ENCODE data around the gene NFATC2.

NFATC2 gene

DNA sequence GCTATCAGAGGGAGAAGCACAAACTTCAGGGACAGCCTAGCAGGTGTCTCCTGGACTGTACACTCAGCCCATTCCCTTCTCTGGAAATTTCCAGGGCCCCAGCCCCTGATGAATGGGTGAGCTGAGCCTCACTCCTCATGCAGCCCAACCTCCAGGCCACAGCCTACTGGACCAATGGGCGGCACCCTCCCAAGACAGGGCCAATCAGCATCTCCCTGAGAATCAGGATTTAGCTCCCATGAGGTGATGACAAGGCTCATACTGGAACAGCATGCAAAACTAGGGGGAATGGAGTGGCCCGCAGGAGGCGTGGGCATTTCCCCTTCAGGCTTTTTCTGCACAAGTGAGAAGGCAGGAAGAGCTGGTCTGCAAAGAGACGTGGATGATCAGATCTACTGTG lies 29.0 kb downstream of the NFATC2 start:
- no peak for DNase-seq (ENCODE audit: low spot score)

DNA sequence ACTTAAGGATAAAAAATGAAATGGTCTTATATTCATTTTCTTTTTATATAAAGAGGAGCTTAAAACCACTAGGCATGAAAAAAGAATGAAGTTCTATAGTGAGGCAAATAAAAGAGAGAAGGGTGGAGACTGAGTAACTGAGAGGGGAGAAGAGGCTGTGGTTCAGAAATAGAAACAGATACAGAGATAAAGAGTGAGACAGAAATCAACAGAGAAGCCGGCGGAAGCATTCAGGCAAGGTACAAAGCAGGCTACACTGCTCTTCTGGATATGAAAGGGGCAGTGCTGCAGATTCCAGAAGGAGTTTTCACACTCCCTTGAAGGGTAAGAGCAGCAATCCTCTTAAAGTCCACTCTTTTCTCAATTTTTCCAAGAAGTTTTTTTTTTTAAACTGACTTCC lies 29.9 kb downstream of the NFATC2 start:
- no peak for DNase-seq (ENCODE audit: low spot score)

- DNase-seq (ENCODE audit: low spot score) = no peak
Measured at GRCh38 chr20:51511861-51512619, 30.5 kb downstream of the NFATC2 start.

DNA sequence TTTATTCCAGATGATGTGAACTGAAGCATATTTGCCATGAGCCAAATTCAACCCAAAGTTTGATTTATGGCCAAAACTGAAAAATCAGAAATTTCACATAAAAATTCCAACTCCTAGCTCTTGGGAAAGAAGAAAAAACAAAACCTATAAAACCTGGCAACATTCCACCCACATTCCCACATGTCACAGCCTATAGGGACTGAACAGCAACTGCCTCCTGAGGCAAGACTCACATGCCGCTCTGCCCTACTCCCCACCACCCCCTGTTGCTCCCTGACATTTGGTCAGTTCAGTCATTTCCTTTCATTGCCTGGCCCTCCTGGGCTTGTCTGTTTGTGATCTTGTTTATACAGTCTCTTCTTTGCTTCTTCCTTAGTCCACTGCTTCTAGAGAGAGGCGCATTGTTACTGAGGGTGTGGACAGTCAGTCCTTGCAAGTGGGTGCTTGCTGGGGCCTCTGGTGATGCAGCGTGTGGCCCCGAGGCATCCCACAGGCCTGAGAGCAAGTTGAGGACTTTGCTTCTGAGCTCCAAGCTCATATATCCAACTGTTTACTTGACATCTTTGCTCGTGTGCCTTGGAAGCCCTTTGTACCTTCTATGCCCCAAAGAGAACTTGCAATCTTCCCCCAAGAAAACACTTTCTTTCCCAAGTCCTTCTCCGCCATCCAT lies 31.4 kb downstream of the NFATC2 start:
- no peak for DNase-seq (ENCODE audit: low spot score)

GRCh38 chr20:51510169-51510568 lies 32.4 kb downstream of the NFATC2 start:
- no peak for DNase-seq (ENCODE audit: low spot score)

DNA sequence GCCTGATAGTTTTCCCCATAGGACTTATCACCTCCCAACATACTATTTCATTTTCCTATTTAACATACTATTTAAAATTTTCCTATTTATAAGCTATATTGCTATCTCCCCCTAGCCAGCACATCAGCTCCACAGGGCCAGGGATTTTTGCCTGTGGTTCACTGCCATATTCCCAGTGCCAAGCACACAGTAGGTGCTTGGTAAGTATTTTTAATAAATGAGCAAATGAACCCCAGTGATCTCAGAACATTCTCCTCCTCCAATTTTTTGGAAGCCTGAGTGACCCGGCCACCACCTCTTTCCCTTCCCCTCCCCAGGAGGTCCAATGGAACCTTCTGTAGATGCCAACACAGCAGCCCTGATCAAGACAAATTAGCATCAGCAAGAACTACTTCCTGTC lies 33.3 kb downstream of the NFATC2 start:
- no peak for DNase-seq (ENCODE audit: low spot score)

DNA sequence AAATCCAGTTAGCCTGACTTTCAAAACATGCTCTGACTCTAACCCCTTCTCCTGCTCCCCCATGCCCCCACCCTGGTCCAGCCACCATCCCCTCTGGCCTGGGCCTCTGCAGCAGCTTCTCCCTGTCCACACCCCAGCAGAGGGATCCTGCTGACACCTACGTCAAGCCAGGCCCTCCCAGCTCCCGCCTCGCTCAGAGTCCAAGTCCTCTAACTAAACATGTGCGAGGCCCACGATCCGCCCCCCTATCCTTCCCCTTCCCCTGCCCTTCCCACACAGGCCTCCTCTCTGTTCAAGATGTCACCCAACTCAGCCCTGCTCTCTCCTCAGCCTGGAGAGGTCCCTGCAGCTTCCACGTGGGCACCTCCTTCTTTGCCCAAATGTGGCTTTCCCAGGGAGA lies 33.7 kb downstream of the NFATC2 start:
- no peak for DNase-seq (ENCODE audit: low spot score)

DNA sequence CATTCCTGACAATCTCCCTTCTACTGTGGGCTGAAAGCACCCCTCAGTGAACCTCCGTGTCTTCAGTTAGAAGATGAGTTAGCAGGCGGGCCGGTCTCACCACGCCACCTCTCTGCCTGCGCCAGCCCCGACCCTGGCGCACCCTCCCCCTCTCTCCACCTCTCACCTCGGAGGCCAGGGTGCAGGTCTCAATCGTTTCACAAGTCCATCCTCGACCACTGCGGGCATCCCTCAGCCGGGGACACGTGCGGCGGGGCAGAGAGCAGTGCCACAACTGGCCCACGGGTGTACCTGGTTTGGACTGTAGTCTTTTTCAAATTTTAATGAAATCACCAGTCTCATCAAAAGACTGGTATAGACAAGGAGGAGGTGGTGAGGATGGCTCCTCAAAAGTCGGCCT lies 34.4 kb downstream of the NFATC2 start:
- no peak for DNase-seq (ENCODE audit: low spot score)

- DNase-seq (ENCODE audit: low spot score) = no peak
Measured at GRCh38 chr20:51507216-51508036, 35.1 kb downstream of the NFATC2 start.

GRCh38 chr20:51506527-51507215 lies 35.8 kb downstream of the NFATC2 start:
- DNase-seq (ENCODE audit: low spot score) = no peak

DNA sequence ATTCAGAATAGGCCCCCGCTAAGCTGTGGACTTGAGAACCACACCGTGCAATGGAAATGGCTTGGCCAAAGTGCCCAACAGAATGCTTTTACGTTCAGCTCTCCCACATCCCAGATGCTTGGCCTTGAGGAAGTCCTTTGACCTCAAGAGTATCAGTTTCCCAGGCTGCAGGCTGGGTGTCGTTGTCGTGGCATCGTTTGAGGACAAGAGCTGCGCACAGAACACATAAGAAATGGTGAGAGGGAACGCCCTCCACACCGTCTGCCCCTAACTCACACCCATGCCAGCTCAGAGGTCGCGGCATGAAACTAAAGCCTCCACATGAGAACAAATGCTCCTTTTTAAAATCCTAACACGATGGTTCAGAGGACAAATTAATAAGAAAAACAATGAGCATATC lies 37.0 kb downstream of the NFATC2 start:
- DNase-seq (ENCODE audit: low spot score) = no peak

DNA sequence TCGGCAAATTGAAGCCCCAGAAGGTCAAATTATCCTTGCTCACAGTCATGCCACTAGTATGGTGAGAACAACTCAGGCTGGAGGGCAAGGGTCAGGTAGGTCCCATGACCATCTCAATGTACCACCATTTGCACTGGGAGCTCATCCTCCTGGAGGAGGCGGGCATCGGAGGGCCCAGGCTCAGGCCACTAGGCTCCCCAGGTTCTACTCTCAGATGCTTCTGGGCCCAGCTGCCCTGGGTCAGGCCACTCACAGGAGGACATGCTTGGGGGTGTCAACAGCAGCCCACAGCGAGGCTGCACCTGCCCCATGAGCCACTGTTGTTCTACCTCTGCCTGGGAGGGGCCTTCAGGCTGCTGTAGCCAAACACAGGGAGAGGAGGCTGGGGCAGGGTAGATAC lies 39.1 kb downstream of the NFATC2 start:
- no peak for DNase-seq (ENCODE audit: low spot score)

DNA sequence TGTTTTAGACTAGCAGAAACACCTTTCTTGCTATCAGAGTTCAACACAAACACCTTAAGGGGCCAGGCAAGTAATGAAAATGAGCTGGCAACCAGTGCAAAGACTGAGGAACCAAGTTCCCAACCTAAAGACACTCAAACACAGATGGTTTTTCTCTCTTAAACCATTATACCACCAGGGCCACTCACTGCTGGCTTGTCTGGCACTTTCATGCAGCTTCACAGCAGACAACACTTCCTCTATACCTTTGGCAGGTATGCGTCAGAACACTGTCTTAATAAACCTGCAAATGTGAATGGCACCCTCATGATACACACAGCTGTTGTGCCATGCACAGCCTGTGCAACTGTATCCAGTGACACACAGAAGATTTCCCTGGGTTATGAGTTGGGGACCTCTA lies 41.6 kb downstream of the NFATC2 start:
- DNase-seq (ENCODE audit: low spot score) = no peak

DNA sequence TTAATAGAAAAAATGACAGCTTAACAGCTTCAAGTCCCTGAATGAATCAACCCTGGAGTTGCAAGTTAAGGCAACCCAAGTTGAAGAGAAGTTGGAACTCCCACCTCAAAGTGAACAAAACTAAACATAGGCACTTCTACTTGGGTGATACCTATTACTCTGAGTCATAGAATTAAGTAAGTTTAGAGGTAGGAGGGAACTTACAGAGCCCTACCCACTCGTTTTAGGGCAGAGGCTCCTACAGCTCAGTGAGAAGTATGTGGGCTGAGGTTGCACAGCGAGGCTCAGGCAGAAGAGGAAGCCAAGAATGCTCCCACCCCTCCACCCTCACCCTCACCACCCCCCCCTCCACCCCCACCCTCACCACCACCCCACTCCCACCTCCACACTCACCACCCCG lies 42.2 kb downstream of the NFATC2 start:
- DNase-seq (ENCODE audit: low spot score) = no peak

GRCh38 chr20:51498765-51499540 lies 43.6 kb downstream of the NFATC2 start:
- no peak for DNase-seq (ENCODE audit: low spot score)

- no peak for DNase-seq (ENCODE audit: low spot score)
Measured at GRCh38 chr20:51497542-51498467, 44.7 kb downstream of the NFATC2 start.

DNA sequence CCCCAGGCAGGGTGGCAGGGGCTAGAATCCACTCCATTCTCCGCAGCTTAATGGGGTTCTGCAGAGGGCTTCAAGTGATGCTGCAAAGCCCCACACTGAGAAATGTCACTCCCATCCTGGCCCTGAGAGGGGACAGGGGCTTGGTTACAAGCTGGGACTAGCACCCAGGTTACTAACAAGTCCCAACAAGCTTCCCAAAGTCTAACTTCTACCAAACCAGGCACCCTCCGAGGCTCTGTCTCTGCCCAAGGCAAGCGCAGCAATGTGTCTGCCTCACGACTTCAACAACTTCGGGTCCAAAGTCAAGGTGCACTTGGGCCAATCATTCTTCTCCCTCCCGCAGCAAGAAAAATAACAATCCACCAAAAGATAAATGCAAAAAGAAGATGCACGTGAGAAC lies 45.6 kb downstream of the NFATC2 start:
- no peak for DNase-seq (ENCODE audit: low spot score)

- DNase-seq (ENCODE audit: low spot score) = no peak
Measured at GRCh38 chr20:51495921-51496545, 46.5 kb downstream of the NFATC2 start.

DNA sequence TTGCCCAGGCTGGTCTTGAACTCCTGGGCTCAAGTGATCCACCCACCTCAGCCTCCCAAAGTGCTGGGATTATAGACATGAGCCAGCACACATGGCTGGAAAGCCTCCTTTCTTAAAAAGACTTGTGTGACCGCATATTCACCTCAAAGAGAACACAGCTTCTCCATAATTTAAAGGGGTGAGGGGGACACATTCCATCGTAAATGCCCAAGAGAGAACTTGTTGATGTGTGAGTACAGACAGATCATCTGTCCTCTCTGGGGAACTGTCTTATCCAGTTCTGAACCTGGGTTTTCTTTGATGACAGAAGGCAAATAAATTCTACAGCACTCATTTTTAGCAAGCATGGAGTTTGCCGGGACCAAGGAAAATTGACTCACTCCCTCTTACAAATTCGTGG lies 47.2 kb downstream of the NFATC2 start:
- DNase-seq (ENCODE audit: low spot score) = no peak
